Thoracic aorta (tissue), 2 donors: ENCODE measurements around the gene SYNE3. TPM values are rescaled to one million over a fixed set of nuclear protein-coding genes. Genes with fewer than 3 reads are reported as not detected.

ENCODE experiments used
- ATAC-seq: fragments of 150-250 bp; one replicate; pipeline ENCODE4 v1.8.0; 2017; ENCODE audit warnings: low read depth; ENCODE audit not compliant: insufficient number of reproducible peaks, low FRiP score
- DNase-seq: peaks from one replicate; pipeline ENCODE4 v3.0.0-alpha.2; 2020; ENCODE audit warnings: low spot score
- H3K27ac ChIP-seq, 2 donors: fragments of 200-600 bp; sonication (generic); 1 replicate in 1 of 2; 2 replicates in 1 of 2; pipeline ENCODE4 v1.5.1; 2016; ENCODE audit warnings: mild to moderate bottlenecking in 2 of 2, moderate library complexity in 2 of 2
- H3K27me3 ChIP-seq: fragments of 200-600 bp; sonication (generic); replicated peaks from 2 replicates; pipeline ENCODE4 v1.6.0; 2016; ENCODE audit warnings: mild to moderate bottlenecking; ENCODE audit not compliant: insufficient read depth
- H3K36me3 ChIP-seq: fragments of 200-600 bp; sonication (generic); one replicate; pipeline ENCODE4 v1.5.1; 2016
- H3K4me1 ChIP-seq, 2 donors: fragments of 200-600 bp; sonication (generic); 1 replicate in 1 of 2; 2 replicates in 1 of 2; pipeline versions ENCODE4 v1.5.1 to v1.6.0; 2016; ENCODE audit warnings: low read depth in 2 of 2, mild to moderate bottlenecking in 1 of 2; ENCODE audit not compliant: control insufficient read depth in 1 of 2
- H3K4me3 ChIP-seq: fragments of 200-600 bp; sonication (generic); 2 replicates; pipeline ENCODE4 v1.5.1; 2016; ENCODE audit warnings: mild to moderate bottlenecking
- H3K9me3 ChIP-seq: fragments of 200-600 bp; sonication (generic); 2 replicates; pipeline ENCODE4 v1.5.1; 2016
- CTCF ChIP-seq: fragments of 200-600 bp; sonication (generic); IDR thresholded peaks from one replicate; pipeline ENCODE4 v1.5.1; 2019; ENCODE audit warnings: antibody characterized with exemption
- total RNA-seq, 2 donors: library from RNA; depleted of rRNA; stranded (reverse); fragments of >200 nt; gene quantifications; one replicate each; pipeline versions ENCODE4 v1.1.0 to v1.2.3, GENCODE V29; 2016

Gene SYNE3
- total RNA-seq, 2 donors from 2014 or later = 29.5 to 43.4 TPM

- H3K4me3 ChIP-seq = no peak overlapping the region
Observed at GRCh38 chr14:95478309-95478708, 38.1 kb downstream of the SYNE3 start.

GRCh38 chr14:95477411-95478269 lies 38.8 kb downstream of the SYNE3 start:
- Histone ChIP-seq H3K36me3 (peaks cover 22% of the 10 kb centered on the region), H3K9me3 (no peaks in the 10 kb centered on the region), H3K27ac (no peak overlapping the region), H3K4me3 (no peak overlapping the region), H3K27me3 (no peaks in the 10 kb centered on the region), H3K4me1 (peaks cover 10 to 38% of the 10 kb centered on the region in 2 donors)
- DNase-seq (no peak), ATAC-seq (no peak)
- no peak for TF ChIP-seq CTCF

More at GRCh38 chr14:95478309-95478708, 38.1 kb downstream of the SYNE3 start:
- DNase-seq (no peak), ATAC-seq (no peak)
- peaks cover 20% of the 10 kb centered on the region for H3K36me3 ChIP-seq
- TF ChIP-seq CTCF = no peak
- no peaks in the 10 kb centered on the region for H3K9me3 ChIP-seq
- no peak overlapping the region for H3K27ac ChIP-seq
- no peaks in the 10 kb centered on the region for H3K27me3 ChIP-seq
- H3K4me1 ChIP-seq = peaks cover 14 to 40% of the 10 kb centered on the region in 2 donors

- Histone ChIP-seq H3K4me3 (no peak overlapping the region), H3K9me3 (no peaks in the 10 kb centered on the region), H3K27ac (no peak overlapping the region), H3K4me1 (peaks cover 11 to 32% of the 10 kb centered on the region in 2 donors), H3K27me3 (no peaks in the 10 kb centered on the region), H3K36me3 (peaks cover 22% of the 10 kb centered on the region)
- ATAC-seq (no peak), DNase-seq (no peak)
- TF ChIP-seq CTCF = no peak
Observed at GRCh38 chr14:95476747-95477146, 39.7 kb downstream of the SYNE3 start.

- no peaks in the 10 kb centered on the region for H3K27me3 ChIP-seq
- TF ChIP-seq CTCF = no peak
- ATAC-seq (no peak), DNase-seq (no peak)
- no peak overlapping the region for H3K27ac ChIP-seq
- peaks cover 22% of the 10 kb centered on the region for H3K36me3 ChIP-seq
- H3K4me3 ChIP-seq = no peak overlapping the region
- H3K9me3 ChIP-seq = no peaks in the 10 kb centered on the region
- peaks cover 10 to 34% of the 10 kb centered on the region in 2 donors for H3K4me1 ChIP-seq
Observed at GRCh38 chr14:95475540-95476240, 40.8 kb downstream of the SYNE3 start.

GRCh38 chr14:95474941-95475340 lies 41.5 kb downstream of the SYNE3 start:
- peaks cover 10 to 28% of the 10 kb centered on the region in 2 donors for H3K4me1 ChIP-seq
- no peak overlapping the region for H3K27ac ChIP-seq
- DNase-seq (no peak), ATAC-seq (no peak)
- no peaks in the 10 kb centered on the region for H3K27me3 ChIP-seq
- no peaks in the 10 kb centered on the region for H3K9me3 ChIP-seq
- TF ChIP-seq CTCF = no peak
- H3K36me3 ChIP-seq = peaks cover 27% of the 10 kb centered on the region
- H3K4me3 ChIP-seq = no peak overlapping the region
